HS-5 (cell line): ENCODE results near the gene MAK.
"Not testable (repeated sequence)": the region's sequence is repeated elsewhere in the genome, so short reads cannot be mapped to it uniquely, and the experiment has no call there.

Experiments
- DNase-seq: peaks from one replicate; pipeline ENCODE4 v3.0.0-alpha.2; 2012; ENCODE audit warnings: low read depth

Gene MAK

DNA sequence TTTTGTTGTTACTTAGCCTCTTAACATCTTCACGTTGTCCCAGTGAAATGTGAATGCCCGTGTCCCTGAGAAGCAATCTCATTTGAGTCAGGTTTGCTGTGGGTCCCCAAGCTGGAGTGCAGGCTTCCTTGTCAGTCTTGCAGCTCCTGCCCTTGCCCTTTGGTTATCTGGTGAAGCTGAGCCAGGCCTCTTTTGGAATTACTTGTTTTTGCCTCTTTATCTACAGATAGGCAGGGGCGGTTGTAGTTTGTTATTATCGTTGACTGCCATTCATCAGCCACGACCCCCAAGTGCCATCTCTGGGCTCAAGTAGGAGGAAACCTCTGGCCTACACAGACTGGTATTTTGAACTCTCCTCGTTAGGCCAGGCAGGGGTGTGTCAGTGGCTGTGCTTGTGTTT lies 113.3 kb downstream of the MAK start:
- DNase-seq: no peak

GRCh38 chr6:10723567-10723881 lies 114.8 kb downstream of the MAK start:
- no peak for DNase-seq

DNA sequence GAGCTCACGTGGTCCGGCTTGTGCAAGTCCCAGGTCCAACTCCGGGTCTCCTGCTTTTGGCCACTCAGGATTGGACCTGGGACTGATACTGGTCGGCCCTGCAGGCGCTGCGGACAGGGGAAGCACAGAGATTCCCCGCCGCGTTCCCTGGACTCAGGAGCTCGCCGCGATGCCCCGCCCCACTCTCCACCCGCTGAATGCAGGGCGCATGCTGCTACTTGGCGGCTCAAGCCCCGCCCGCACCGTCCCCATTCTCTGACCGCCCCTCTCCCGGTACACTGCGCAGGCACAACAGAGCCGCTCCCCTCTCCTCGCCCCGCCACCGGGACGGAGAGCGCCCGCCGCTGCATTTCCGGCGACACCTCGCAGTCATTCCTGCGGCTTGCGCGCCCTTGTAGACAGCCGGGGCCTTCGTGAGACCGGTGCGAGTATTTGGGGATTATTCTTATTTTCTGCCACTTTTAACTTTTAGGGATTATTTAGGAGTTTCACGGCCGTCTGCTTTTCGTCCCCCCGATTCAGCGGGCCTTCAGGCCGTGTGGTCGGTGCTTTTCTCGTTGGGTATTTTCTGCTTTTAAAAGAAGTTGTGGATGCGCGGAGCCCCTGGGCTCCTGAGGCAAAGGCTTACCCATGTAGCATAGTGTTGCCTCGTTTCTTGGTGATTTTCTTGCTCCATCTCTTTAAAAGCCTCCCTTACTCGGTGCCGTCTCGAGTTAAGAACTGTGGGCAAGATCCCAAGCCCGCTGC lies 115.3 kb downstream of the MAK start, which contains the start of gene TMEM14C:
Gene TMEM14C (plus strand): TSS at position 251 of the 747 bp plus-strand sequence. CDS start 1,544 bp downstream, outside the sequence.
- peak; percentile 89 for DNase-seq

DNA sequence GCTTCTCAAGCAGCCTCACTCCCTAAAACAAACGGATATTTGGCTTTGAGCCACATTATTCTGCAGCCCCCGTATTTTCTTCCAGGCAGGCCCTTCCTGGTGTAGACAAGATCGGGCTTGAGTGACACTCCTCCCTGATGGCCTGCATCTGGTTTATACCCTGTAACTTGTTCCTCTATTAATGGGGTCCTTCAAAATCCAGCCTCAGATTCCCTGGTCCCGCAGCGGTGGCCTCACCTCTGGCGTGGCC lies 115.8 kb downstream of the MAK start:
- DNase-seq: no peak

DNA sequence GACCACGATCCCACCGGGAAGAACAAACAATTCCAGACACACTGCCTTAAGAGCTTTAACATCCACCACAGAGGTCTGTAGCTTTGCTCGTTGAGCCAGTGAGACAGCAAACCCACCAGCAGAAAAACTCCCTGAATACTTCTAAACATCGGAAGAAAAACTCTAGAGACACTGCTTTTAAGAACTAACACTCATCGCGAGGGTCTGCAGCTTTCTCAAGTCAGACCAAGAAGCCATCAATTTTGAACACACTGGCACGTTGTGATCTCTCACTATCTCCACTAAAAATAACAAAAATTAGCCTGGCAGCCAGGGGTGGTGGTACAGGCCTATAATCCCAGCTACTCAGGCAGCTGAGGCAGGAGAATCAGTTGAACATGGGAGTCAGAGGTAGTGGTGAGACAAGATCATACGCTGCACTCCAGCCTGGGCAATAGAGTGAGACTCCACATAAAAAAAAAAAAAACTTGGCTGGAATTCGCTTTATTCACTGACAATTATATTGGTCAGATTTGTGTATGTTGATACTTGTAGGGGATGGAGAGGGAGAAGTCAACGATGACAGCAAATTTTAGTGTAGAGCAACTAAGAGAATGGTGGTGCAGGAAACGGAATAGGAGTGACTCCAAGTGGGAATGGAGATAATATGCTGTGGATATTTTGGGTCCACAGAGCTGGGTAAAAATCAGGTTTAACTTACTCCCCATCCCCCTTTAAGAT lies 116.3 kb downstream of the MAK start:
- DNase-seq: no peak

GRCh38 chr6:10720960-10721849 lies 117.1 kb downstream of the MAK start:
- not testable (repeated sequence) for DNase-seq

DNA sequence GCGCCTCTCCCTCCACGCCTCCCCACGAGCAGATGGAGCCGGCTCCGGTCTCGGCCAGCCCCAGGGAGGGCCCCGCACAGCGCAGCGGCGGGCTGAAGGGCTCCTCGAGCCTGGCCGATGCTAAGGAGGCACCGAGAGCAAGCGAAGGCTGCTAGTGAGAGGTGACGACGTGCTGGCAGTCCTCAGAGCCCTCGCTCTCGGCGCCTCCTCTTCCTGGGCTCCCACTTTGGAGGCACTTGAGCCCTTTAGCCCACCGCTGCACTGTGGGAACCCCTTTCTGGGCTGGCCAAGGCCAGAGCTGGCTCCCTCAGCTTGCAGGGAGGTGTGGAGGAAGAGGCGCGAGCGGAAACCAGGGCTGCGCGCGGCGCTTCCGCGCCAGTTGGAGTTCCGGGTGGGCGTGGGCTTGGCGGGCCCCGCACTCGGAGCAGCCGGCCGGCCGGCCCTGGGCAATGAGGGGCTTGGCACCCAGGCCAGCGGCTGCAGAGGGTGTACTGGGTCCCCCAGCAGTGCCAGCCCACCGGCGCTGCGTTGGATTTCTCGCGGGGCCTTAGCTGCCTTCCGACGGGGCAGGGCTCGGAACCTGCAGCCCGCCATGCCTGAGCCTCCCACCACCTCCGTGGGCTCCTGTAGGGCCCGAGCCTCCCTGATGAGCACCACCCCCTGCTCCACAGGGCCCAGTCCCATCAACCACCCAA lies 117.9 kb downstream of the MAK start:
- no peak for DNase-seq

GRCh38 chr6:10719964-10720264 lies 118.4 kb downstream of the MAK start:
- DNase-seq: no peak

- no peak for DNase-seq
Observed at GRCh38 chr6:10719296-10719963, 118.9 kb downstream of the MAK start.

DNA sequence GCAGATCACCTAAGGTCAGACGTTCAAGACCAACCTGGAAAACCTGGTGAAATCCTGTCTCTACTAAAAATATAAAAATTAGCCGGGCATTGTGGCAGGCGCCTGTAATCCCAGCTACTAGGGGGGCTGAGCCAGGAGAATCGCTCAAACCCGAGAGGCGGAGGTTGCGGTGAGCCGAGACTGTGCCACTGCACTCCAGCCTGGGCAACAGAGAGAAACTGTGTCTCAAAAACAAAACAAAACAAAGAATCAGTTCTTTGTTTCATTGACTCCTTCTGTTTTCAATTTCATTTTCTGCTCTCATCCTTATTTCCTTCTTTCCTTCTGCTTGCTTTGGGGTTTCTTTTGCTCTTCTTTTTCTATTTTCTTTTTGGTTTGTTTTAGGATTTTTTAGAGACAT lies 124.4 kb downstream of the MAK start:
- DNase-seq: no peak
